ENCODE data around the gene SPNS1. TPM values are rescaled to one million over a fixed set of nuclear protein-coding genes. Genes with fewer than 3 reads are reported as not detected.

Gene SPNS1
- polyA plus RNA-seq, 2 of the 4 experiments (the other 2 are of a cell fraction) = 27.0 to 35.1 TPM

DNA sequence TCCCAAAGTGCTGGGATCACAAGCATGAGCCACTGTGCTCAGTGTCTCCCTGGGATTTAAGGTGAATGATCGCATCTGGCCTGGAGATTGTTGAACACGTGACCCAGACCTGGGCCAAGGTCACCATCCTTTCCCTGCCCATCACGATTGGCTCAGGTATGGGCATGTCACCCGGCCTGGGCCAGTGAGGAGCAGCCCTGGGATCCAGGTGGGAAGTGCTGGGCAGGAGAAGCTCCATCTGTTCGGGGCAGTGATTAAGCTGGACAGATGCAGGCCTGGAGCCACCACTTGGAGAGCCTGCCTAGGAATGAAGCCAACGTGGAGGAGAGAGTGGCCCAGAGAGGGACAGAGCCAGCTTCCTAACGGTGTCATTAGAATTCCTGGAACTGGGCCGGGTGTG is 17.1 kb downstream of the SPNS1 start:
- Histone ChIP-seq H3K27ac (no peak overlapping the region), H3K9me3 (no peaks in the 10 kb centered on the region), H3K4me3 (no peak overlapping the region), H3K4me1 (no peaks in the 10 kb centered on the region), H3K4me2 (no peak overlapping the region)
- no peak for FAIRE-seq
- TF ChIP-seq ZC3H11A (IDR thresholded peaks at IDR 0.05) (no peak), GATA3 (IDR thresholded peaks at IDR 0.05; ENCODE audit: borderline replicate concordance) (no peak), TFCP2L1 (CRISPR knock-in tag; IDR thresholded peaks at IDR 0.05) (no peak), FOSL2 (IDR thresholded peaks at IDR 0.05) (no peak), FOSL2 (CRISPR knock-in tag; IDR thresholded peaks at IDR 0.05) (no peak), KDM5A (IDR thresholded peaks at IDR 0.05) (no peak), HOXA7 (CRISPR knock-in tag; IDR thresholded peaks at IDR 0.05) (no peak), SMC3 (IDR thresholded peaks at IDR 0.05) (no peak), JUN (IDR thresholded peaks at IDR 0.05) (no peak), NR3C1 (IDR thresholded peaks at IDR 0.05) (no peak)
- TF ChIP-seq, protein P1, sequence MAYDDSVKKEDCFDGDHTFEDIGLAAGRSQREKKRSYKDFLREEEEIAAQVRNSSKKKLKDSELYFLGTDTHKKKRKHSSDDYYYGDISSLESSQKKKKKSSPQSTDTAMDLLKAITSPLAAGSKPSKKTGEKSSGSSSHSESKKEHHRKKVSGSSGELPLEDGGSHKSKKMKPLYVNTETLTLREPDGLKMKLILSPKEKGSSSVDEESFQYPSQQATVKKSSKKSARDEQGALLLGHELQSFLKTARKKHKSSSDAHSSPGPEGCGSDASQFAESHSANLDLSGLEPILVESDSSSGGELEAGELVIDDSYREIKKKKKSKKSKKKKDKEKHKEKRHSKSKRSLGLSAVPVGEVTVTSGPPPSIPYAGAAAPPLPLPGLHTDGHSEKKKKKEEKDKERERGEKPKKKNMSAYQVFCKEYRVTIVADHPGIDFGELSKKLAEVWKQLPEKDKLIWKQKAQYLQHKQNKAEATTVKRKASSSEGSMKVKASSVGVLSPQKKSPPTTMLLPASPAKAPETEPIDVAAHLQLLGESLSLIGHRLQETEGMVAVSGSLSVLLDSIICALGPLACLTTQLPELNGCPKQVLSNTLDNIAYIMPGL (CRISPR knock-in tag; IDR thresholded peaks at IDR 0.05; ENCODE audit: borderline replicate concordance) = no peak
- TF ChIP-seq, protein P2, sequence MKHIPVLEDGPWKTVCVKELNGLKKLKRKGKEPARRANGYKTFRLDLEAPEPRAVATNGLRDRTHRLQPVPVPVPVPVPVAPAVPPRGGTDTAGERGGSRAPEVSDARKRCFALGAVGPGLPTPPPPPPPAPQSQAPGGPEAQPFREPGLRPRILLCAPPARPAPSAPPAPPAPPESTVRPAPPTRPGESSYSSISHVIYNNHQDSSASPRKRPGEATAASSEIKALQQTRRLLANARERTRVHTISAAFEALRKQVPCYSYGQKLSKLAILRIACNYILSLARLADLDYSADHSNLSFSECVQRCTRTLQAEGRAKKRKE (CRISPR knock-in tag; IDR thresholded peaks at IDR 0.05; ENCODE audit: low read depth) = no peak
- TF ChIP-seq, protein P3, sequence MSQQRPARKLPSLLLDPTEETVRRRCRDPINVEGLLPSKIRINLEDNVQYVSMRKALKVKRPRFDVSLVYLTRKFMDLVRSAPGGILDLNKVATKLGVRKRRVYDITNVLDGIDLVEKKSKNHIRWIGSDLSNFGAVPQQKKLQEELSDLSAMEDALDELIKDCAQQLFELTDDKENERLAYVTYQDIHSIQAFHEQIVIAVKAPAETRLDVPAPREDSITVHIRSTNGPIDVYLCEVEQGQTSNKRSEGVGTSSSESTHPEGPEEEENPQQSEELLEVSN (IDR thresholded peaks at IDR 0.05; ENCODE audit: borderline replicate concordance, low read depth) = no peak
- WGBS (ENCODE audit: missing lambda C conversion rate) = 73% methylated on average over 8 of the region's 8 CpGs
- ATAC-seq = no peak
- CTCF ChIA-PET = interaction anchor here (0.9 to 1.1 kb wide), 2 partner anchors 13 to 18 kb away, joined by 4 to 5 read pairs; no protein-coding TSS in a partner anchor
- DNase-seq (ENCODE audit: low read depth in 1 of 2, low spot score in 1 of 2) = no peak
- POLR2A ChIA-PET = no interaction called here

DNA sequence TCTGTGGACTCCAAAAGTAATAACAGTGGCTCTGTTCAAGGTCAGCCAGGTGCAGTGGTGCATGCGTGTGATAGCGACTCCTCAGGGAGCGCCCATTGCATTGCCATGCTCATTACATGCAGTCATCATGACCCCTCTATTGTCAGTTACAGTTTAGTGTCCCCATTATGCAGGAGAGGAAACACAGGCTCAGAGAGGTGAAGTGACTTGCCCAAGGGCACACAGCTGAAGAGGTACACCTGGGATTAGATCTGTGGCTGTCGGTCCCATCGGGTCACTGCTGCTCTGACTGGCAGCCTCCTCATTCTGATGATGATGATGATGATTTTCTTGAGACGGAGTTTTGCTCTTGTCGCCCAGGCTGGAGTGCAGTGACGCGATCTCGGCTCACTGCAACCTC is 17.9 kb downstream of the SPNS1 start:
- CTCF ChIA-PET = interaction anchor here (0.6 to 1.1 kb wide), 3 partner anchors 12 to 60 kb away, joined by 3 to 5 read pairs (median 4); partner anchors contain the start of gene CD19

DNA sequence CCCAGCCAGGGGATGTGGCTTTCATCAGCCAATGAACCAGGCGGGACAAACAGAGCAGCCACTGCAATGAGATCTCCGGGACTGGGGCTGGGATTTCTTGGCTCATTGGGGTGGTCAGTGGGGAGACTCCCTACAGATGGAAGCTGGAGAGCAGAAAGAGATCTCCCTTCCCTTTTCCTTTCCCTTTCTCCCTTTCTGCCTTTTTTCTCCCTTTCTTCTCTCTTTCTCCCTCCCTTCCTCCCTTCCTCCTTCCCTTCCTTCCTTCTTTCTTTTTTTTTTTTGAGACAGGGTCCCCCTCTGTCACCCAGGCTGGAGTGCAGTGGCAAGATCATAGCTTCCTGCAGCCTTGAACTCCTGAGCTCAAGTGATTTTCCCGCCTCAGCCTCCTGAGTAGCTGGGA is 24.3 kb downstream of the SPNS1 start:
- Histone ChIP-seq H3K4me2 (no peak overlapping the region), H3K9me3 (no peaks in the 10 kb centered on the region), H3K4me1 (no peaks in the 10 kb centered on the region), H3K27ac (no peak overlapping the region), H3K4me3 (no peak overlapping the region)
- 63% methylated on average over 3 of the region's 3 CpGs for WGBS (ENCODE audit: missing lambda C conversion rate)
- DNase-seq (ENCODE audit: low read depth in 1 of 2, low spot score in 1 of 2) (no peak), ATAC-seq (no peak), FAIRE-seq (no peak)
- CTCF ChIA-PET = interaction anchor here (0.6 to 1.4 kb wide), 4 partner anchors 12 to 23 kb away, joined by 3 to 4 read pairs (median 4); partner anchors contain the start of gene LAT
- TF ChIP-seq EHF (CRISPR knock-in tag; IDR thresholded peaks at IDR 0.05) (no peak), CBX2 (IDR thresholded peaks at IDR 0.05; ENCODE audit: borderline replicate concordance, low read depth) (no peak), MAZ (IDR thresholded peaks at IDR 0.05; ENCODE audit: borderline replicate concordance, low read depth, low read length) (no peak), RARB (CRISPR knock-in tag; IDR thresholded peaks at IDR 0.05) (no peak), HOXB13 (CRISPR knock-in tag; IDR thresholded peaks at IDR 0.05; ENCODE audit: low read depth) (no peak)
- POLR2A ChIA-PET = no interaction called here

More for the DNA sequence above, 17.9 kb downstream of the SPNS1 start:
- ATAC-seq (no peak), FAIRE-seq (no peak), DNase-seq (ENCODE audit: low read depth in 1 of 2, low spot score in 1 of 2) (no peak)
- H3K9me3 ChIP-seq = no peaks in the 10 kb centered on the region
- H3K4me2 ChIP-seq = no peak overlapping the region
- no peak overlapping the region for H3K4me3 ChIP-seq
- WGBS (ENCODE audit: missing lambda C conversion rate) = 89% methylated on average over 10 of the region's 10 CpGs
- H3K27ac ChIP-seq = no peak overlapping the region
- H3K4me1 ChIP-seq = no peaks in the 10 kb centered on the region
- POLR2A ChIA-PET = no interaction called here
- no peak for TF ChIP-seq ZC3H11A (IDR thresholded peaks at IDR 0.05)
- no peak for TF ChIP-seq ZFP36 (IDR thresholded peaks at IDR 0.05; ENCODE audit: borderline replicate concordance, partially characterized antibody)
- TF ChIP-seq NR3C1 (IDR thresholded peaks at IDR 0.05) = no peak
- TF ChIP-seq ZNF302 (CRISPR knock-in tag; IDR thresholded peaks at IDR 0.05) = no peak
- TF ChIP-seq ZSCAN20 (CRISPR knock-in tag; IDR thresholded peaks at IDR 0.05) = no peak
- TF ChIP-seq NFE2L2 (conservative IDR thresholded peaks at IDR 0.05; ENCODE audit: low read length) = no peak
- no peak for TF ChIP-seq MAZ (IDR thresholded peaks at IDR 0.05; ENCODE audit: borderline replicate concordance, low read depth, low read length)
- TF ChIP-seq, protein P2 (CRISPR knock-in tag; IDR thresholded peaks at IDR 0.05; ENCODE audit: low read depth) = no peak
- no peak for TF ChIP-seq CHD2 (IDR thresholded peaks at IDR 0.05; ENCODE audit: low read length, partially characterized antibody)
- no peak for TF ChIP-seq MYC (IDR thresholded peaks at IDR 0.05; ENCODE audit: borderline replicate concordance, low read length)
- no peak for TF ChIP-seq JUN (IDR thresholded peaks at IDR 0.05)

All from A549 (cell line).